Stimulated activated naive B cell treated with anti-CD40 and anti-IgM and Interleukin-4, amounts not matched to agents 10 μg/mL and 1 μg/mL and 100 μg/mL, for 72 hours (primary cell): ENCODE measurements around the gene APOL3.

Source experiments
- ATAC-seq, 2 donors: fragments of 150-1000 bp; cut with Tn5 transposase; replicated peaks; 2 replicates each; pipeline ENCODE4 v1.10.0; 2021; ENCODE audit warnings: moderate library complexity in 1 of 2
- DNase-seq: peaks from one replicate; pipeline ENCODE4 v3.0.0; 2021
- H3K27ac Mint-ChIP-seq: one replicate; pipeline ENCODE4 v1.8.0; 2022; ENCODE audit warnings: mild to moderate bottlenecking, mixed read lengths
- H3K27me3 Mint-ChIP-seq, 2 donors: one replicate each; pipeline ENCODE4 v1.8.0; 2022; ENCODE audit warnings: mixed read lengths in 2 of 2
- H3K36me3 Mint-ChIP-seq, 2 donors: one replicate each; pipeline ENCODE4 v1.8.0; 2022; ENCODE audit warnings: mixed read lengths in 2 of 2, mild to moderate bottlenecking in 1 of 2
- H3K4me1 Mint-ChIP-seq, 2 donors: one replicate each; pipeline ENCODE4 v1.8.0; 2022; ENCODE audit warnings: mixed read lengths in 2 of 2, mild to moderate bottlenecking in 1 of 2
- H3K4me3 Mint-ChIP-seq, 2 donors: one replicate each; pipeline ENCODE4 v1.8.0; 2022; ENCODE audit warnings: mild to moderate bottlenecking in 2 of 2, mixed read lengths in 2 of 2, moderate library complexity in 1 of 2
- H3K9me3 Mint-ChIP-seq, 2 donors: one replicate each; pipeline ENCODE4 v1.8.0; 2022; ENCODE audit warnings: mixed read lengths in 2 of 2, mild to moderate bottlenecking in 1 of 2

Gene APOL3

GRCh38 chr22:36183446-36183845 lies 22.9 kb upstream of the APOL3 start:
- DNase-seq (no peak), ATAC-seq (no peak)
- H3K4me1 Mint-ChIP-seq, result peaks cover 2 to 5% of the 10 kb centered on the region in 2 donors
- no peaks in the 10 kb centered on the region for H3K27me3 Mint-ChIP-seq
- no peaks in the 10 kb centered on the region for H3K9me3 Mint-ChIP-seq
- H3K36me3 Mint-ChIP-seq, result no peaks in the 10 kb centered on the region
- H3K27ac Mint-ChIP-seq, result no peak overlapping the region
- H3K4me3 Mint-ChIP-seq, result no peak overlapping the region

GRCh38 chr22:36182857-36183256 lies 22.3 kb upstream of the APOL3 start:
- Mint-ChIP-seq H3K36me3 (no peaks in the 10 kb centered on the region), H3K9me3 (no peaks in the 10 kb centered on the region), H3K27ac (no peak overlapping the region), H3K4me1 (peaks cover 2 to 5% of the 10 kb centered on the region in 2 donors), H3K27me3 (no peaks in the 10 kb centered on the region), H3K4me3 (no peak overlapping the region)
- DNase-seq (no peak), ATAC-seq (no peak)

GRCh38 chr22:36182056-36182455 lies 21.5 kb upstream of the APOL3 start:
- Mint-ChIP-seq H3K9me3 (no peaks in the 10 kb centered on the region), H3K27me3 (no peaks in the 10 kb centered on the region), H3K36me3 (no peaks in the 10 kb centered on the region), H3K4me1 (peaks cover 2 to 5% of the 10 kb centered on the region in 2 donors), H3K27ac (no peak overlapping the region), H3K4me3 (no peak overlapping the region)
- DNase-seq, result no peak
- ATAC-seq, result no peak

- H3K9me3 Mint-ChIP-seq, result no peaks in the 10 kb centered on the region
- no peak overlapping the region for H3K4me3 Mint-ChIP-seq
- H3K36me3 Mint-ChIP-seq, result no peaks in the 10 kb centered on the region
- ATAC-seq, result no peak
- H3K27me3 Mint-ChIP-seq, result no peaks in the 10 kb centered on the region
- no peak for DNase-seq
- peaks cover 2 to 5% of the 10 kb centered on the region in 2 donors for H3K4me1 Mint-ChIP-seq
- H3K27ac Mint-ChIP-seq, result no peak overlapping the region
Observed at GRCh38 chr22:36180928-36181327, 20.4 kb upstream of the APOL3 start.

- Mint-ChIP-seq H3K27ac (no peak overlapping the region), H3K4me3 (no peak overlapping the region), H3K4me1 (peaks cover 2 to 5% of the 10 kb centered on the region in 2 donors), H3K9me3 (no peaks in the 10 kb centered on the region), H3K36me3 (no peaks in the 10 kb centered on the region), H3K27me3 (no peaks in the 10 kb centered on the region)
- ATAC-seq, result peak; percentile 98 to 100
- peak; percentile 59 for DNase-seq
Observed at GRCh38 chr22:36180038-36180880, 19.7 kb upstream of the APOL3 start.

- DNase-seq (no peak), ATAC-seq (no peak)
- no peak overlapping the region for H3K4me3 Mint-ChIP-seq
- no peak overlapping the region for H3K27ac Mint-ChIP-seq
- no peaks in the 10 kb centered on the region for H3K9me3 Mint-ChIP-seq
- peaks cover 2 to 5% of the 10 kb centered on the region in 2 donors for H3K4me1 Mint-ChIP-seq
- no peaks in the 10 kb centered on the region for H3K27me3 Mint-ChIP-seq
- no peaks in the 10 kb centered on the region for H3K36me3 Mint-ChIP-seq
Observed at GRCh38 chr22:36177160-36177559, 16.6 kb upstream of the APOL3 start.

- peaks cover 2 to 5% of the 10 kb centered on the region in 2 donors for H3K4me1 Mint-ChIP-seq
- no peak overlapping the region for H3K4me3 Mint-ChIP-seq
- H3K36me3 Mint-ChIP-seq, result no peaks in the 10 kb centered on the region
- ATAC-seq, result no peak
- DNase-seq, result no peak
- no peak overlapping the region for H3K27ac Mint-ChIP-seq
- H3K9me3 Mint-ChIP-seq, result no peaks in the 10 kb centered on the region
- no peaks in the 10 kb centered on the region for H3K27me3 Mint-ChIP-seq
Observed at GRCh38 chr22:36175892-36176291, 15.3 kb upstream of the APOL3 start.

GRCh38 chr22:36171941-36172340 lies 11.4 kb upstream of the APOL3 start:
- Mint-ChIP-seq H3K27me3 (no peaks in the 10 kb centered on the region), H3K36me3 (peaks cover 0 to 4% of the 10 kb centered on the region in 2 donors), H3K4me3 (no peak overlapping the region), H3K4me1 (no peaks in the 10 kb centered on the region), H3K27ac (no peak overlapping the region), H3K9me3 (peaks cover 2 to 3% of the 10 kb centered on the region in 2 donors)
- DNase-seq (no peak), ATAC-seq (no peak)

- H3K27ac Mint-ChIP-seq, result no peak overlapping the region
- DNase-seq, result no peak
- H3K27me3 Mint-ChIP-seq, result no peaks in the 10 kb centered on the region
- no peak for ATAC-seq
- H3K4me1 Mint-ChIP-seq, result peaks cover 29 to 35% of the 10 kb centered on the region in 2 donors
- H3K36me3 Mint-ChIP-seq, result peaks cover 0 to 4% of the 10 kb centered on the region in 2 donors
- H3K4me3 Mint-ChIP-seq, result no peak overlapping the region
- H3K9me3 Mint-ChIP-seq, result peaks cover 2 to 3% of the 10 kb centered on the region in 2 donors
Observed at GRCh38 chr22:36166518-36167220, 6.1 kb upstream of the APOL3 start.

GRCh38 chr22:36166086-36166485 lies 5.5 kb upstream of the APOL3 start:
- Mint-ChIP-seq H3K4me3 (no peak overlapping the region), H3K9me3 (peaks cover 2 to 3% of the 10 kb centered on the region in 2 donors), H3K36me3 (peaks cover 0 to 4% of the 10 kb centered on the region in 2 donors), H3K4me1 (peaks cover 35 to 41% of the 10 kb centered on the region in 2 donors), H3K27ac (no peak overlapping the region), H3K27me3 (no peaks in the 10 kb centered on the region)
- DNase-seq (no peak), ATAC-seq (no peak)

GRCh38 chr22:36165141-36165540 lies 4.6 kb upstream of the APOL3 start:
- DNase-seq (no peak), ATAC-seq (no peak)
- Mint-ChIP-seq H3K9me3 (peaks cover 2 to 3% of the 10 kb centered on the region in 2 donors), H3K4me1 (peaks cover 43 to 50% of the 10 kb centered on the region in 2 donors), H3K27ac (no peak overlapping the region), H3K27me3 (no peaks in the 10 kb centered on the region), H3K36me3 (peaks cover 0 to 4% of the 10 kb centered on the region in 2 donors), H3K4me3 (no peak overlapping the region)

- H3K27me3 Mint-ChIP-seq, result no peaks in the 10 kb centered on the region
- peaks cover 0 to 4% of the 10 kb centered on the region in 2 donors for H3K36me3 Mint-ChIP-seq
- peaks cover 2 to 3% of the 10 kb centered on the region in 2 donors for H3K9me3 Mint-ChIP-seq
- H3K4me1 Mint-ChIP-seq, result peaks cover 49 to 55% of the 10 kb centered on the region in 2 donors
- ATAC-seq (no peak), DNase-seq (no peak)
- no peak overlapping the region for H3K27ac Mint-ChIP-seq
- no peak overlapping the region for H3K4me3 Mint-ChIP-seq
Observed at GRCh38 chr22:36164621-36165020, 4.1 kb upstream of the APOL3 start.

GRCh38 chr22:36163497-36163896 lies 2.9 kb upstream of the APOL3 start:
- no peaks in the 10 kb centered on the region for H3K9me3 Mint-ChIP-seq
- H3K36me3 Mint-ChIP-seq, result no peaks in the 10 kb centered on the region
- DNase-seq (no peak), ATAC-seq (no peak)
- peaks cover 60 to 67% of the 10 kb centered on the region in 2 donors for H3K4me1 Mint-ChIP-seq
- peak overlapping the region; percentile 57 for H3K27ac Mint-ChIP-seq
- H3K4me3 Mint-ChIP-seq, result no peak overlapping the region
- H3K27me3 Mint-ChIP-seq, result no peaks in the 10 kb centered on the region

GRCh38 chr22:36162127-36163034 lies 1.8 kb upstream of the APOL3 start:
- H3K4me3 Mint-ChIP-seq, result peak overlapping the region; percentile 57 to 61
- peak overlapping the region; percentile 57 for H3K27ac Mint-ChIP-seq
- peaks cover 64 to 77% of the 10 kb centered on the region in 2 donors for H3K4me1 Mint-ChIP-seq
- H3K9me3 Mint-ChIP-seq, result no peaks in the 10 kb centered on the region
- ATAC-seq, result peak; percentile 87 to 88
- H3K27me3 Mint-ChIP-seq, result no peaks in the 10 kb centered on the region
- DNase-seq, result peak; percentile 21
- H3K36me3 Mint-ChIP-seq, result no peaks in the 10 kb centered on the region
